Measurements from ENCODE around the gene CDH13.

The CDH13 gene

GRCh38 chr16:83577078-83577745, 950.4 kb downstream of the CDH13 start:
- no peak for TF ChIP-seq CTCF (IDR thresholded peaks at IDR 0.05)
- no peak for TF ChIP-seq ZFX (IDR thresholded peaks at IDR 0.05; ENCODE audit: borderline replicate concordance)
- no peak overlapping the region for H3K27ac ChIP-seq

- no peak overlapping the region for H3K27ac ChIP-seq
- TF ChIP-seq CTCF (IDR thresholded peaks at IDR 0.05): no peak
- TF ChIP-seq ZFX (IDR thresholded peaks at IDR 0.05; ENCODE audit: borderline replicate concordance): no peak
These were observed 951.4 kb downstream of the CDH13 start for GRCh38 chr16:83578171-83578570.

- H3K27ac ChIP-seq: no peak overlapping the region
- no peak for TF ChIP-seq CTCF (IDR thresholded peaks at IDR 0.05)
- TF ChIP-seq ZFX (IDR thresholded peaks at IDR 0.05; ENCODE audit: borderline replicate concordance): no peak
These were observed 952.3 kb downstream of the CDH13 start for GRCh38 chr16:83579027-83579426.

GRCh38 chr16:83579436-83579835, 952.7 kb downstream of the CDH13 start:
- TF ChIP-seq CTCF (IDR thresholded peaks at IDR 0.05): no peak
- no peak for TF ChIP-seq ZFX (IDR thresholded peaks at IDR 0.05; ENCODE audit: borderline replicate concordance)
- H3K27ac ChIP-seq: no peak overlapping the region

GRCh38 chr16:83581082-83581481, 954.3 kb downstream of the CDH13 start:
- TF ChIP-seq CTCF (IDR thresholded peaks at IDR 0.05) (no peak), ZFX (IDR thresholded peaks at IDR 0.05; ENCODE audit: borderline replicate concordance) (no peak)
- H3K27ac ChIP-seq: no peak overlapping the region

- no peak overlapping the region for H3K27ac ChIP-seq
- TF ChIP-seq CTCF (IDR thresholded peaks at IDR 0.05) (no peak), ZFX (IDR thresholded peaks at IDR 0.05; ENCODE audit: borderline replicate concordance) (no peak)
These were observed 955.4 kb downstream of the CDH13 start for GRCh38 chr16:83581994-83582747.

- no peak overlapping the region for H3K27ac ChIP-seq
- no peak for TF ChIP-seq CTCF (IDR thresholded peaks at IDR 0.05)
- TF ChIP-seq ZFX (IDR thresholded peaks at IDR 0.05; ENCODE audit: borderline replicate concordance): no peak
These were observed 959.3 kb downstream of the CDH13 start for GRCh38 chr16:83586036-83586435.
